Esophagus squamous epithelium (tissue), 4 donors: ENCODE measurements around the gene NUP50.

Experiments
- POLR2A ChIP-seq, 4 donors: fragments of 450-650 bp; IDR thresholded peaks; one replicate each; pipeline ENCODE4 v1.6.1; 2017; ENCODE audit warnings: antibody characterized with exemption in 4 of 4, mild to moderate bottlenecking in 4 of 4, moderate library complexity in 3 of 4
- TF ChIP-seq, protein P1 (sequence below), 6 experiments: fragments of 450-650 bp in 4 of 6; fragments of 200-600 bp in 2 of 6; sonication (generic) in 2 of 6; IDR thresholded peaks; one replicate each; pipeline ENCODE4 v1.5.1; 2016 to 2019; ENCODE audit warnings: antibody characterized with exemption in 6 of 6, mild to moderate bottlenecking in 4 of 6, moderate library complexity in 4 of 6

DNA sequence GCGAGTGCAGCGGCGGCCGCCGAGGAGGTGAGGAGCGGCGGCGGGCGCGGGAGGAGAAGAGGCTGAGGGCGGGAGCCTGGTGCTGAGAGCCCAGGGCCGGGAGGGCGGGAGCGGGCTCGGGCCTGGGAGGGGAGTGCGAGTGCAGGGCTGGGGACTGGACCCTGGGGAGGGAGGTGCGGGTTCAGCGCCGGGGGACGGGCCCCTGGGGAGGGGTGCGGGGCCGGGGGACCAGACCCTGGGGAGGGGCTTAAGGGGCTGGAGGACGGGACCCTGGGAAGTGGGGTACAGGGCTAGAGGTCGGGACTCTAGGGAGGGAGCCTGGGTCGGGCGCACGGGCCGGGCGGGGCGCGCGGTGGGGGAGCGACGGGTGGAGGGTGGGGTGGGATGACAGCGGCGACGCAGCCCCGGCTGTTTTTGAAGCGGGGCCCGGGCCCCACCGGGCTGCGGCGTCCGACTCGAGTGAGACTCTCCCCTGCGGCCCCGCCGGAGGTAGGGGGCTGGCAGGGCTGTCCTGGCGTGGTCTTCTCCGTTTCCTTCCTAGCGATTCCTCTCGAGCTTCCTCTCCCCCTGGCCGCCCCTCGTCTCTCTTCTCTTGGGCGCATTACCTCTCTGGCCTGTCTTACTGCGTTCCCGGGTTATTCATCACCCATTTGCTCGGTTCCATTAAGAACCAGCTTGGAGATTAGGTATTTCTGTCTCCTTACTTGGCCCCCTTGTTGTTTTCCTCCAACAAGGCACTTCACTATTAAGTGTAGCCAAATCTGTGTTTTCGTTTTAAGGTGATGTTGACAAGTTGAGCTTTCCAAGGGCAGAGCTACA is 754 bp downstream of the NUP50 start:
- TF ChIP-seq, protein P1, sequence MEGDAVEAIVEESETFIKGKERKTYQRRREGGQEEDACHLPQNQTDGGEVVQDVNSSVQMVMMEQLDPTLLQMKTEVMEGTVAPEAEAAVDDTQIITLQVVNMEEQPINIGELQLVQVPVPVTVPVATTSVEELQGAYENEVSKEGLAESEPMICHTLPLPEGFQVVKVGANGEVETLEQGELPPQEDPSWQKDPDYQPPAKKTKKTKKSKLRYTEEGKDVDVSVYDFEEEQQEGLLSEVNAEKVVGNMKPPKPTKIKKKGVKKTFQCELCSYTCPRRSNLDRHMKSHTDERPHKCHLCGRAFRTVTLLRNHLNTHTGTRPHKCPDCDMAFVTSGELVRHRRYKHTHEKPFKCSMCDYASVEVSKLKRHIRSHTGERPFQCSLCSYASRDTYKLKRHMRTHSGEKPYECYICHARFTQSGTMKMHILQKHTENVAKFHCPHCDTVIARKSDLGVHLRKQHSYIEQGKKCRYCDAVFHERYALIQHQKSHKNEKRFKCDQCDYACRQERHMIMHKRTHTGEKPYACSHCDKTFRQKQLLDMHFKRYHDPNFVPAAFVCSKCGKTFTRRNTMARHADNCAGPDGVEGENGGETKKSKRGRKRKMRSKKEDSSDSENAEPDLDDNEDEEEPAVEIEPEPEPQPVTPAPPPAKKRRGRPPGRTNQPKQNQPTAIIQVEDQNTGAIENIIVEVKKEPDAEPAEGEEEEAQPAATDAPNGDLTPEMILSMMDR (IDR thresholded peaks at IDR 0.05) = no peak
- no peak for TF ChIP-seq POLR2A (IDR thresholded peaks at IDR 0.05)
